GM13977 (cell line): ENCODE measurements around the gene ETV3L.

Source experiments
- DNase-seq: peaks from one replicate; pipeline ENCODE4 v3.0.0; 2012; ENCODE audit warnings: low spot score
- CTCF ChIP-seq: IDR thresholded peaks from 2 replicates; pipeline ENCODE4 v1.5.1; 2012; ENCODE audit warnings: mild to moderate bottlenecking, control low read depth; ENCODE audit not compliant: insufficient read depth; ENCODE audit errors: extremely low read depth, missing control alignments
- in situ Hi-C: fragments of 300-500 bp; cut with MboI; formaldehyde crosslinking; loops from one replicate; pipeline ENCODE4 v1.12.0; 2022; ENCODE audit warnings: low sequenced_read_pairs, low pct_unique_long_range_greater_than_20kb, mixed read lengths, inconsistent platforms; ENCODE audit not compliant: unreplicated experiment

Gene ETV3L

GRCh38 chr1:157107702-157108101 is 8.1 kb upstream of the ETV3L start:
- no peak for DNase-seq
- in situ Hi-C loops, result no loop called here
- no peak for TF ChIP-seq CTCF

GRCh38 chr1:157106813-157107189 is 7.2 kb upstream of the ETV3L start:
- in situ Hi-C loops, result no loop called here
- TF ChIP-seq CTCF, result no peak
- DNase-seq, result no peak

GRCh38 chr1:157105988-157106812 is 6.6 kb upstream of the ETV3L start:
- in situ Hi-C loops, result no loop called here
- DNase-seq, result peak; percentile 87
- TF ChIP-seq CTCF, result no peak

GRCh38 chr1:157105298-157105987 is 5.8 kb upstream of the ETV3L start:
- TF ChIP-seq CTCF, result no peak
- in situ Hi-C loops, result no loop called here
- no peak for DNase-seq

GRCh38 chr1:157104598-157105293 is 5.1 kb upstream of the ETV3L start:
- no peak for TF ChIP-seq CTCF
- in situ Hi-C loops, result no loop called here

GRCh38 chr1:157103268-157103667 is 3.7 kb upstream of the ETV3L start:
- no peak for DNase-seq
- in situ Hi-C loops, result no loop called here
- no peak for TF ChIP-seq CTCF

More at GRCh38 chr1:157104598-157105293, 5.1 kb upstream of the ETV3L start:
- no peak for DNase-seq
